Gastroesophageal sphincter (tissue), 3 donors: ENCODE measurements around the gene TACR2.

ENCODE experiments used
- EP300 ChIP-seq: sonication (generic); formaldehyde crosslinking; IDR thresholded peaks from one replicate; pipeline ENCODE4 v1.6.1; 2017; ENCODE audit warnings: antibody characterized with exemption, mild to moderate bottlenecking
- POLR2A ChIP-seq, 2 donors: fragments of 450-650 bp; IDR thresholded peaks; one replicate each; pipeline ENCODE4 v1.6.1; 2017; ENCODE audit warnings: antibody characterized with exemption in 2 of 2, mild to moderate bottlenecking in 2 of 2, moderate library complexity in 1 of 2
- TF ChIP-seq, protein P1 (sequence below), 4 experiments: fragments of 200-600 bp in 2 of 4; fragments of 450-650 bp in 2 of 4; sonication (generic) in 1 of 4; IDR thresholded peaks; one replicate each; pipeline ENCODE4 v1.5.1; 2017 to 2019; ENCODE audit warnings: antibody characterized with exemption in 4 of 4, mild to moderate bottlenecking in 2 of 4, moderate library complexity in 2 of 4

DNA sequence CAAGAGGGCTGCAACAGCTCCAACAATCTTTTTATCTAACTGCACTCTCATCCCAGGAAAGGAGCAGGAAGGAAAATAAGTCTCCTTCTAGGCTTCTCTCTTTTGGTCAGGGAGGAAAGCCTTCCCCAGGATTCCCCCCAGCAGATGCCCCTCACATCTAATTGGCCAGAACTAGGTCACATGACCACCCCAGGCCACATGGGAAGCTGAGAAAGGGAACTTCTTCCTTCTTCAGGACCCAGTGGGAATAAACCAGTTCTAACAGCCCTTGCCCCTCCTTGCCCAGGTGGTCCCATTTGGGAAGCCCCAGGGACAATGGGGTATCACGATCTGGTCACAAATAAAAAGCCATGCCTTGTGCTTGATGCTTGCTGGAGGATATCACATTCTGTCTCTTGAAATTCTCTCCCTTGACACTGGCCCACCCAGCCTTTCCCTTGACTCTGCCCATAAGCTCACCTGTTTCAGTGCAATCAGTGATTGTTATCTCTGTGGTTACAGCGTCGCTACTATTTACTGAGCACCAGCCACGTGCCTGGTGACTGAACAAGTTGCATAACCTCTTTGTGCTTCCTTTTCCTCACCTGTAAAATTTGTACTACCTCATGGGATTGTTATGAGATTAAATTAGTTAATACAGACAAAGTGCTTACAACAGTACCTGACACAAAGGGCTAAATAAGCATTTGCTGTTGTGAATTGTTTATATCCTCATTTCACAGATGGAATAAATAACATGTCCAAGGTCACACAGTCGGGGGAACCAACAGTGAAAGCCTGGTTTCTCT lies 9.0 kb upstream of the TACR2 start:
- TF ChIP-seq POLR2A (IDR thresholded peaks at IDR 0.05): no peak
- TF ChIP-seq EP300: no peak
- TF ChIP-seq, protein P1, sequence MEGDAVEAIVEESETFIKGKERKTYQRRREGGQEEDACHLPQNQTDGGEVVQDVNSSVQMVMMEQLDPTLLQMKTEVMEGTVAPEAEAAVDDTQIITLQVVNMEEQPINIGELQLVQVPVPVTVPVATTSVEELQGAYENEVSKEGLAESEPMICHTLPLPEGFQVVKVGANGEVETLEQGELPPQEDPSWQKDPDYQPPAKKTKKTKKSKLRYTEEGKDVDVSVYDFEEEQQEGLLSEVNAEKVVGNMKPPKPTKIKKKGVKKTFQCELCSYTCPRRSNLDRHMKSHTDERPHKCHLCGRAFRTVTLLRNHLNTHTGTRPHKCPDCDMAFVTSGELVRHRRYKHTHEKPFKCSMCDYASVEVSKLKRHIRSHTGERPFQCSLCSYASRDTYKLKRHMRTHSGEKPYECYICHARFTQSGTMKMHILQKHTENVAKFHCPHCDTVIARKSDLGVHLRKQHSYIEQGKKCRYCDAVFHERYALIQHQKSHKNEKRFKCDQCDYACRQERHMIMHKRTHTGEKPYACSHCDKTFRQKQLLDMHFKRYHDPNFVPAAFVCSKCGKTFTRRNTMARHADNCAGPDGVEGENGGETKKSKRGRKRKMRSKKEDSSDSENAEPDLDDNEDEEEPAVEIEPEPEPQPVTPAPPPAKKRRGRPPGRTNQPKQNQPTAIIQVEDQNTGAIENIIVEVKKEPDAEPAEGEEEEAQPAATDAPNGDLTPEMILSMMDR (IDR thresholded peaks at IDR 0.05): no peak
